K562 (cell line): ENCODE measurements around the gene BRD3OS. TPM values are rescaled to one million over a fixed set of nuclear protein-coding genes. Genes with fewer than 3 reads are reported as not detected.

Experiments used
- ATAC-seq: fragments of 200-7000 bp; cut with Tn5 transposase; 3 replicates; pipeline ENCODE4 v1.9.1; 2020; ENCODE audit warnings: moderate library complexity
- BruUV-seq: library from RNA; stranded (reverse); fragments of 400-500 nt; replicated peaks from 2 replicates; lab custom pipeline; 2021; lab: Mats Ljungman, UMichigan
- CTCF ChIA-PET: fragments of 300-600 bp; formaldehyde crosslinking; extraction: SDS; loops from one replicate; lab custom pipeline; 2021; ENCODE audit warnings: low intra/inter-chr PET ratio; lab: Yijun Ruan, JAX
- POLR2A ChIA-PET: fragments of 300-600, 350-650 bp; sonication (Branson Sonifier 250); formaldehyde crosslinking; extraction: SDS; loops from one replicate; lab custom pipeline; 2021; ENCODE audit warnings: antibody characterized with exemption, inconsistent platforms; lab: Yijun Ruan, JAX
- DNase-seq, 4 experiments: peaks; one replicate each; pipeline versions ENCODE4 v3.0.0 to v3.0.0-alpha.2; 2011 to 2018; ENCODE audit warnings: low spot score in 3 of 4, mixed read lengths in 3 of 4; ENCODE audit errors: extremely low read depth in 1 of 4
- FAIRE-seq: peaks from 2 replicates; lab custom pipeline; 2011; peaks lifted over from hg19 to GRCh38; lab: Jason Lieb, UNC
- H2AFZ ChIP-seq: 2 replicates; pipeline ENCODE4 v1.6.0; 2011; ENCODE audit warnings: low read depth, low read length, control low read depth, inconsistent platforms
- H3K27ac ChIP-seq: fragments of 200-600 bp; 3 replicates; pipeline ENCODE4 v1.8.0; 2011; ENCODE audit warnings: low read depth, mild to moderate bottlenecking, control low read depth, inconsistent platforms, low read length, moderate library complexity, mixed read lengths; ENCODE audit errors: extremely low read depth
- H3K27me3 ChIP-seq, 2 experiments: fragments of 300-600 bp in 1 of 2; 2 replicates in 1 of 2; 3 replicates in 1 of 2; pipeline versions ENCODE4 v1.6.0 to v1.8.0; 2011; ENCODE audit warnings: inconsistent platforms in 2 of 2, low read length in 2 of 2, mild to moderate bottlenecking in 1 of 2, mixed read lengths in 1 of 2, moderate library complexity in 1 of 2; ENCODE audit not compliant: control insufficient read depth in 2 of 2, insufficient read depth in 2 of 2
- H3K36me3 ChIP-seq: fragments of 300-600 bp; 3 replicates; pipeline ENCODE4 v1.8.0; 2011; ENCODE audit warnings: mild to moderate bottlenecking, low read length, inconsistent platforms; ENCODE audit not compliant: control insufficient read depth, insufficient read depth
- H3K4me1 ChIP-seq, 2 experiments: fragments of 200-600 bp in 1 of 2; replicated peaks in 1 of 2; 2 replicates in 1 of 2; 3 replicates in 1 of 2; pipeline versions ENCODE4 v1.5.1 to v1.8.0; 2011; ENCODE audit warnings: inconsistent platforms in 2 of 2, low read length in 2 of 2, mild to moderate bottlenecking in 1 of 2, mixed read lengths in 1 of 2, moderate library complexity in 1 of 2; ENCODE audit not compliant: control insufficient read depth in 2 of 2, insufficient read depth in 2 of 2
- H3K4me2 ChIP-seq: 2 replicates; pipeline ENCODE4 v1.6.1; 2011; ENCODE audit warnings: low read length, control low read depth, inconsistent platforms, mixed read lengths; ENCODE audit not compliant: insufficient read depth
- H3K4me3 ChIP-seq: fragments of 200-600 bp; sonication (generic), shearing (Covaris generic); 2 replicates; pipeline ENCODE4 v1.5.1; 2016; ENCODE audit warnings: control low read depth, inconsistent platforms
- H3K79me2 ChIP-seq: fragments of 200-600 bp; 3 replicates; pipeline ENCODE4 v1.8.0; 2011; ENCODE audit warnings: low read length, inconsistent platforms; ENCODE audit not compliant: control insufficient read depth, insufficient read depth
- H3K9ac ChIP-seq, 2 experiments: 2 replicates each; pipeline versions ENCODE4 v1.6.0 to v1.6.1; 2011; ENCODE audit warnings: low read depth in 2 of 2, low read length in 2 of 2, control low read depth in 1 of 2, inconsistent platforms in 1 of 2, mild to moderate bottlenecking in 1 of 2, mixed read lengths in 1 of 2; ENCODE audit not compliant: insufficient read depth in 1 of 2
- H3K9me1 ChIP-seq: one replicate; pipeline ENCODE4 v1.6.0; 2011; ENCODE audit warnings: inconsistent platforms, mild to moderate bottlenecking, low read length, moderate library complexity; ENCODE audit not compliant: control insufficient read depth, insufficient read depth
- H3K9me3 ChIP-seq: replicated peaks from 2 replicates; pipeline ENCODE4 v1.5.1; 2011; ENCODE audit warnings: low read depth, low read length, inconsistent platforms; ENCODE audit not compliant: control insufficient read depth, insufficient read depth
- H4K20me1 ChIP-seq: replicated peaks from 2 replicates; pipeline ENCODE4 v1.6.1; 2011; ENCODE audit warnings: low read length, inconsistent platforms, mixed read lengths; ENCODE audit not compliant: control insufficient read depth, insufficient read depth
- ATF2 ChIP-seq: sonication (generic); formaldehyde crosslinking; IDR thresholded peaks from 2 replicates; pipeline ENCODE4 v1.8.1; 2022; ENCODE audit warnings: missing genetic modification reagents
- BRCA1 ChIP-seq, 2 experiments: fragments of 450-650 bp in 1 of 2; sonication (generic) in 1 of 2; formaldehyde crosslinking in 1 of 2; IDR thresholded peaks; 2 replicates each; pipeline versions ENCODE4 v1.5.0 to v1.6.1; 2017 to 2020; ENCODE audit warnings: mild to moderate bottlenecking in 1 of 2, missing genetic modification reagents in 1 of 2
- ERF ChIP-seq: fragments of 450-650 bp; formaldehyde crosslinking; IDR thresholded peaks from 2 replicates; pipeline ENCODE4 v1.4.0; 2020; ENCODE audit warnings: mild to moderate bottlenecking, mixed read lengths
- GATAD2B ChIP-seq: fragments of 450-650 bp; IDR thresholded peaks from 2 replicates; pipeline ENCODE4 v1.6.1; 2017; ENCODE audit warnings: mild to moderate bottlenecking, borderline replicate concordance
- HOMEZ ChIP-seq: fragments of 250-450 bp; sonication (Bioruptor Pico); IDR thresholded peaks from 2 replicates; pipeline ENCODE4 v1.4.0; 2020; ENCODE audit warnings: mild to moderate bottlenecking, moderate library complexity
- MAZ ChIP-seq, 2 experiments: fragments of 450-650 bp in 1 of 2; sonication (generic) in 1 of 2; formaldehyde crosslinking; IDR thresholded peaks in 1 of 2; conservative IDR thresholded peaks in 1 of 2; 2 replicates each; pipeline versions ENCODE4 v1.4.0 to v1.5.0; 2020; ENCODE audit warnings: mild to moderate bottlenecking in 1 of 2, missing genetic modification reagents in 1 of 2
- NEUROD1 ChIP-seq: fragments of 150-350 bp; IDR thresholded peaks from 2 replicates; pipeline ENCODE4 v1.6.1; 2014; ENCODE audit warnings: borderline replicate concordance, low read length, low read depth; ENCODE audit not compliant: partially characterized antibody
- NR4A1 ChIP-seq, 2 experiments: fragments of 250-450 bp in 1 of 2; fragments of 450-650 bp in 1 of 2; sonication (Bioruptor Pico) in 1 of 2; IDR thresholded peaks; 2 replicates each; pipeline versions ENCODE4 v1.4.0 to v1.6.1; 2016 to 2020; ENCODE audit warnings: mild to moderate bottlenecking in 2 of 2, missing compliant biosample characterization in 1 of 2, missing genetic modification characterization in 1 of 2, moderate library complexity in 1 of 2
- SETDB1 ChIP-seq: IDR thresholded peaks from one replicate; pipeline ENCODE4 v1.6.1; 2012; ENCODE audit warnings: low read length, control low read depth, inconsistent platforms
- WGBS: fragments of 100-300 bp; shearing (Covaris generic); methylation state at CpG from one replicate; pipeline ENCODE4 v1.1.6; 2016; ENCODE audit warnings: low coverage, mixed read lengths; ENCODE audit not compliant: insufficient coverage; ENCODE audit errors: missing lambda C conversion rate; 5-methylcytosine and 5-hydroxymethylcytosine counted together
- in situ Hi-C: fragments of 300-500 bp; cut with MboI; formaldehyde crosslinking; loops from 4 replicates; pipeline ENCODE4 v1.15.0; 2018; ENCODE audit warnings: inconsistent platforms, mixed read lengths
- intact Hi-C: fragments of 100-400 bp; cut with micrococcal nuclease; formaldehyde crosslinking; loops from 2 replicates; pipeline ENCODE4 v1.14.2; 2022
- polyA plus RNA-seq, 8 experiments: library from polyadenylated mRNA; depleted of rRNA in 4 of 8; stranded (reverse) in 5 of 8; unstranded in 3 of 8; fragments of >200 nt; fragmentation: Nextera tagmentation in 2 of 8; fragmentation: Illumina TruSeq in 1 of 8; extraction: Ambion mirVana in 2 of 8; extraction: Trizol in 1 of 8; gene quantifications; 2 replicates each; pipeline versions ENCODE4 v1.2.1 to v1.2.3, GENCODE V29; 2011 to 2014; ENCODE audit warnings: inconsistent platforms in 1 of 8, missing spikeins in 1 of 8
- total RNA-seq, 7 experiments: library from RNA; depleted of rRNA in 6 of 7; stranded (reverse); fragments of >200 nt in 6 of 7; fragmentation: Illumina TruSeq in 2 of 7; extraction: Trizol in 2 of 7; gene quantifications; 2 replicates each; pipeline versions ENCODE4 v1.2.1 to v1.2.3, GENCODE V29; 2011 to 2021; ENCODE audit warnings: low replicate concordance in 1 of 7
- TF ChIP-seq, protein P1 (sequence below): sonication (generic); formaldehyde crosslinking; IDR thresholded peaks from 2 replicates; pipeline ENCODE4 v1.8.0; 2023; ENCODE audit warnings: mild to moderate bottlenecking, missing genetic modification reagents

BRD3OS gene
- total and polyA plus RNA-seq, 9 of the 15 experiments (the other 6 are each of a cell fraction or from before 2014, with no cell fraction given): 1.1 to 8.7 (median 5.9) TPM

DNA sequence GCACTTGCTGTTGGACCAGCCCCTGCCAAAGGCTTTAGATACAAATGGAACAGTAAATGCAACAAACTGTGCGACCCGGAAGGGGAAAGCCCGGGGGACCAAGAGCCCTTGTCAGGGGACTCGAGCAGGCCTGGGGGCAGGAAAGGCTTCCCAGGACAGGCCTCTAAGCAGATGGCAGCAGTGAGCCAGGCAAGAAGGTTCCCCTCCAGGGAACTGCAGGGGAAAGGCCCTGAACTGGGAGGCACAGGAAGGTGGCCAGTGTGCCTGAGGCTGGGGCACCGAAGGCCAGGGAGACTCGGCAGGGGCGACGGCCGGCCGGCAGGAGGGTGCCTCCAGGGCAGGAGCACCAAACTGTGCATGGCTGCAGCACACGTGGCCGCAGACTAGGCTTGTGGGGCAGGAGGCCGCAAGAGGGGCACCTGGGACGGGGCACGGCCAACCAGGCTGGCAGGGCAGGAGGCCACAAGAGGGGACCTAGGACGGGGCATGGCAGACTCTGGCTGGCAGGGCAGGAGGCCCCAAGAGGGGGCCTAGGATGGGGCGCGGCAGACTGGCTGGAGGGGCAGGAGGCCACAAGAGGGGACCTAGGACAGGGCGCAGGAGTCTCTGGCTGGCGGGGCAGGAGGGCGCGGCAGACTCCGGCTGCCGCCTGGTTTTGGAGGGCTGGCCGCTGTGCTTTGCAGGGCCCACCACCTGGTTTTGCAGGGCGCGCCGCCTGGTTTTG, 43.2 kb upstream of the BRD3OS start:
- Histone ChIP-seq H3K79me2 (no peaks in the 10 kb centered on the region), H3K4me2 (no peak overlapping the region)

More for the DNA sequence above, 43.2 kb upstream of the BRD3OS start:
- 11% methylated on average over 19 of the region's 28 CpGs for WGBS
- BruUV-seq: no TSS peak
- in situ Hi-C loops (no loop called here), intact Hi-C loops (no loop called here)
- FAIRE-seq (no peak), ATAC-seq (no peak), DNase-seq (no peak)
- Histone ChIP-seq H3K4me1 (peaks cover 0 to 12% of the 10 kb centered on the region in 2 experiments; a peak in 2 of 5 replicates), H3K9me1 (peaks cover 2% of the 10 kb centered on the region), H3K4me3 (no peak overlapping the region), H2AFZ (no peak overlapping the region), H3K9me3 (no peaks in the 10 kb centered on the region), H3K27ac (no peak overlapping the region), H3K9ac (no peak overlapping the region), H3K36me3 (no peaks in the 10 kb centered on the region), H4K20me1 (peaks cover 42% of the 10 kb centered on the region), H3K27me3 (peaks cover 19 to 77% of the 10 kb centered on the region in 2 experiments; a peak in 4 of 5 replicates)
- POLR2A ChIA-PET: no interaction called here
- TF ChIP-seq MAZ (CRISPR knock-in tag; conservative IDR thresholded peaks at IDR 0.05 in 1 of 2, IDR thresholded peaks at IDR 0.05 in 1 of 2) (no peak), BRCA1 (IDR thresholded peaks at IDR 0.05) (no peak), BRCA1 (CRISPR knock-in tag; IDR thresholded peaks at IDR 0.05) (no peak), ERF (CRISPR knock-in tag) (no peak), HOMEZ (CRISPR knock-in tag) (no peak), GATAD2B (no peak), ATF2 (no peak), SETDB1 (no peak), NEUROD1 (no peak), NR4A1 (CRISPR knock-in tag; IDR thresholded peaks at IDR 0.05) (no peak), NR4A1 (tag; IDR thresholded peaks at IDR 0.05) (no peak)
- TF ChIP-seq, protein P1, sequence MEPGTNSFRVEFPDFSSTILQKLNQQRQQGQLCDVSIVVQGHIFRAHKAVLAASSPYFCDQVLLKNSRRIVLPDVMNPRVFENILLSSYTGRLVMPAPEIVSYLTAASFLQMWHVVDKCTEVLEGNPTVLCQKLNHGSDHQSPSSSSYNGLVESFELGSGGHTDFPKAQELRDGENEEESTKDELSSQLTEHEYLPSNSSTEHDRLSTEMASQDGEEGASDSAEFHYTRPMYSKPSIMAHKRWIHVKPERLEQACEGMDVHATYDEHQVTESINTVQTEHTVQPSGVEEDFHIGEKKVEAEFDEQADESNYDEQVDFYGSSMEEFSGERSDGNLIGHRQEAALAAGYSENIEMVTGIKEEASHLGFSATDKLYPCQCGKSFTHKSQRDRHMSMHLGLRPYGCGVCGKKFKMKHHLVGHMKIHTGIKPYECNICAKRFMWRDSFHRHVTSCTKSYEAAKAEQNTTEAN (CRISPR knock-in tag): no peak
- CTCF ChIA-PET: no interaction called here
